GM15510 (cell line): ENCODE measurements around the gene RANBP10.

Experiments
- POLR2A ChIP-seq: IDR thresholded peaks from 3 replicates; pipeline ENCODE4 v1.6.1; 2011; ENCODE audit warnings: borderline replicate concordance; ENCODE audit not compliant: insufficient read length; ENCODE audit errors: extremely low read depth

Gene RANBP10

GRCh38 chr16:67702130-67702529 is 104.2 kb downstream of the RANBP10 start:
- no peak for TF ChIP-seq POLR2A

- TF ChIP-seq POLR2A: no peak
Measured at GRCh38 chr16:67701420-67701819, 104.9 kb downstream of the RANBP10 start.

- no peak for TF ChIP-seq POLR2A
Measured at GRCh38 chr16:67699265-67699664, 107.1 kb downstream of the RANBP10 start.

GRCh38 chr16:67697422-67698185 is 108.8 kb downstream of the RANBP10 start:
- TF ChIP-seq POLR2A: no peak

GRCh38 chr16:67694611-67695010 is 111.7 kb downstream of the RANBP10 start:
- TF ChIP-seq POLR2A: no peak

GRCh38 chr16:67685388-67686112 is 120.8 kb downstream of the RANBP10 start:
- no peak for TF ChIP-seq POLR2A

- no peak for TF ChIP-seq POLR2A
Measured at GRCh38 chr16:67683767-67684166, 122.6 kb downstream of the RANBP10 start.

- no peak for TF ChIP-seq POLR2A
Measured at GRCh38 chr16:67679935-67680897, 126.1 kb downstream of the RANBP10 start.

GRCh38 chr16:67678354-67679023 is 127.9 kb downstream of the RANBP10 start:
- no peak for TF ChIP-seq POLR2A

- TF ChIP-seq POLR2A: no peak
Measured at GRCh38 chr16:67677712-67678111, 128.6 kb downstream of the RANBP10 start.

GRCh38 chr16:67676939-67677338 is 129.4 kb downstream of the RANBP10 start:
- TF ChIP-seq POLR2A: no peak

- TF ChIP-seq POLR2A: no peak
Measured at GRCh38 chr16:67676516-67676915, 129.8 kb downstream of the RANBP10 start.

- TF ChIP-seq POLR2A: no peak
Measured at GRCh38 chr16:67675999-67676398, 130.4 kb downstream of the RANBP10 start.

GRCh38 chr16:67675579-67675935 is 130.8 kb downstream of the RANBP10 start:
- no peak for TF ChIP-seq POLR2A

GRCh38 chr16:67674851-67675578 is 131.3 kb downstream of the RANBP10 start:
- no peak for TF ChIP-seq POLR2A
